Measurements from ENCODE around the gene PCBP3.
"Not testable (repeated sequence)": the region's sequence is repeated elsewhere in the genome, so short reads cannot be mapped to it uniquely, and the experiment has no call there.

Gene PCBP3

DNA sequence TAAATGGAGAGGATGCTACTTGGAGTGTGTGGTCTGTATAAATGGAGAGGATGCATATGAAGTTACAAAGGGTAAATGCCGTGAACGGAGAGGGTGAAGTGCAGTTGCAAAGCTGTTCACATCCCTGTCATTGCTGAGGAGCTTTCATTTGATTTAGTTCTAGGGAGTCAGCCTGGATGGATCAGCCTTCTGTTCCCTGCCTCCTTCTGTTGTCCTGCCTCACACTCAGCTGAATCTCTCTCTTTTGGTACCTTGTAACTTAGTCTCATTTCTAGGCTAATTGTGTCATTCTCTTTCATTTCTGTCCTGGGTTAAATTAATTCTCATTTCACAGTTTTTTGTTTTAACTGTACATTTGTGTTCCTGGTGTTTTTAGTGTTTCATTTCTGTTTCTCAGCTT lies 204.8 kb downstream of the PCBP3 start:
- H3K4me3 ChIP-seq (ENCODE audit: low read depth, low read length), result peak overlapping the region; percentile 1
- DNase-seq (ENCODE audit: low read depth), result no peak
- TF ChIP-seq, protein P1, sequence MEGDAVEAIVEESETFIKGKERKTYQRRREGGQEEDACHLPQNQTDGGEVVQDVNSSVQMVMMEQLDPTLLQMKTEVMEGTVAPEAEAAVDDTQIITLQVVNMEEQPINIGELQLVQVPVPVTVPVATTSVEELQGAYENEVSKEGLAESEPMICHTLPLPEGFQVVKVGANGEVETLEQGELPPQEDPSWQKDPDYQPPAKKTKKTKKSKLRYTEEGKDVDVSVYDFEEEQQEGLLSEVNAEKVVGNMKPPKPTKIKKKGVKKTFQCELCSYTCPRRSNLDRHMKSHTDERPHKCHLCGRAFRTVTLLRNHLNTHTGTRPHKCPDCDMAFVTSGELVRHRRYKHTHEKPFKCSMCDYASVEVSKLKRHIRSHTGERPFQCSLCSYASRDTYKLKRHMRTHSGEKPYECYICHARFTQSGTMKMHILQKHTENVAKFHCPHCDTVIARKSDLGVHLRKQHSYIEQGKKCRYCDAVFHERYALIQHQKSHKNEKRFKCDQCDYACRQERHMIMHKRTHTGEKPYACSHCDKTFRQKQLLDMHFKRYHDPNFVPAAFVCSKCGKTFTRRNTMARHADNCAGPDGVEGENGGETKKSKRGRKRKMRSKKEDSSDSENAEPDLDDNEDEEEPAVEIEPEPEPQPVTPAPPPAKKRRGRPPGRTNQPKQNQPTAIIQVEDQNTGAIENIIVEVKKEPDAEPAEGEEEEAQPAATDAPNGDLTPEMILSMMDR (IDR thresholded peaks at IDR 0.05; ENCODE audit: low read depth, low read length, missing control alignments), result no peak
- in situ Hi-C loops (cut with HindIII; ENCODE audit: low sequenced_read_pairs), result no loop called here

DNA sequence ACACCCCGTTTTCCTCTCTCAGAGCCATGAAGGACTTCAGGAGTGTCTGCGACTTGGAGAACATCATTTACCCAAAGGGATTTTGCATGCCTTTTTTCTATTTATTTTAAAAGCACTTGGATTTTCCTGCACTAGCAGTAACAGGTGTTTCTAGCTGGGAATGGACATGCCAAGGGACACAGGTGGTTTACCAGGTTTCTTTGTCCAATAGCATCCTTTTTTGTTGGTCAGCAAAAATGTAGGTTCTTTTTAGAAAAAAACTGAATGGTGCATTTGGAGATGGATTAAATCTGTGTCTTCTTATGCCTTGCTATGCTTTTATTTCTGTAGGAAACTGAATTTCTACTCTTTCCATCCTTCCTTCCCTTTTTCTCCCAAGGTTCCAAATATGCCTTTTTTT lies 205.3 kb downstream of the PCBP3 start:
- in situ Hi-C loops (cut with HindIII; ENCODE audit: low sequenced_read_pairs), result no loop called here
- DNase-seq (ENCODE audit: low read depth), result no peak
- H3K4me3 ChIP-seq (ENCODE audit: low read depth, low read length), result no peak overlapping the region
- TF ChIP-seq, protein P1 (IDR thresholded peaks at IDR 0.05; ENCODE audit: low read depth, low read length, missing control alignments), result no peak

DNA sequence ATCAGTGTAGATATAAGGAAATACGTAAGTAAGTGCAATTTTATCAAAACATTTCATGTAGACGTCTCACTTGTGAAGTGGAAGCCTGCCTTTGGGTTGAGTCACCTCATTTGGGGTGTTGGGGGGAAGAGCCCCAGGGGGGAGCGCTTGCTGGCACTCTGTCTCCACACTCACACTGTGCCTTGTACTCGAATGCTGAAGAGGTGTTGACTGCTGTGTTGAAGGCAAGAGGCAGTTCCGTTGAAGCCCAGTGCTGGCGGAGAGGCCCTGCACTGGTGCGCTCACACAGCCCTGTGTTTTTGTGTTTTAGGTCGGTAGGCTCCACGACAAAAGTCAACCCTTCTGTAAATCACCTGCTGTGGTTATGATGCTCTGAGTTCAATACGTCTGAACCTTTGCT lies 206.1 kb downstream of the PCBP3 start:
- TF ChIP-seq, protein P1 (IDR thresholded peaks at IDR 0.05; ENCODE audit: low read depth, low read length, missing control alignments), result no peak
- in situ Hi-C loops (cut with HindIII; ENCODE audit: low sequenced_read_pairs), result no loop called here
- H3K4me3 ChIP-seq (ENCODE audit: low read depth, low read length), result no peak overlapping the region
- no peak for DNase-seq (ENCODE audit: low read depth)

DNA sequence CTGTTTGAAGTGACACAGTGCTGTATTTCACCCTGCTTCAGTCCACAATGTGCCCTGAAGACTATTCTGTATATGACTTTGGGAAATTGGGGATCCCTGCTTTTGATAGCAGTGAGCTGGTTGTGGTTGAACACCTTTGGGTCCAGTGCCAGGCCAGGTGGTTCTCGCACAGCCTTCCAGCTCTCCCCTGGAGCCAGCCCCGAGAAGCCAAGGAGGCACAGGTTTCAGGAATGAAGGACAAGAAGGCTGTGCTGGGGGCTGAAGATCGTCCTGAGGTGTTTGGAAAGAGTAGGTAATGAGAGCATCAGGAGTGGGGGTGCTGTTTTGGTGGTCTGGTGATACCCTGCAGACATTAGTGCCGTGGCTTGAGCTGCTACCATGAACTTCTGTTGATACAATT lies 206.7 kb downstream of the PCBP3 start:
- H3K4me3 ChIP-seq (ENCODE audit: low read depth, low read length), result no peak overlapping the region
- in situ Hi-C loops (cut with HindIII; ENCODE audit: low sequenced_read_pairs), result no loop called here
- TF ChIP-seq, protein P1 (IDR thresholded peaks at IDR 0.05; ENCODE audit: low read depth, low read length, missing control alignments), result no peak
- no peak for DNase-seq (ENCODE audit: low read depth)

DNA sequence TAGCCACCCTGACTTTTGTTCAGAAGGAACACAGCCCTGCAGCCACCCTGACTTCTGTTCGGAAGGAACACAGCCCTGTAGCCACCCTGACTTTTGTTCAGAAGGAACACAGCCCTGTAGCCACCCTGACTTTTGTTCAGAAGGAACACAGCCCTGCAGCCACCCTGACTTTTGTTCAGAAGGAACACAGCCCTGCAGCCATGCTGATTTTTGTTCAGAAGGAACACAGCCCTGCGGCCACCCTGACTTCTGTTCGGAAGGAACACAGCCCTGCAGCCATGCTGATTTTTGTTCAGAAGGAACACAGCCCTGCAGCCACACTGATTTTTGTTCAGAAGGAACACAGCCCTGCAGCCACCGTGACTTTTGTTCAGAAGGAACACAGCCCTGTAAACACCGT lies 208.9 kb downstream of the PCBP3 start:
- in situ Hi-C loops (cut with HindIII; ENCODE audit: low sequenced_read_pairs); H3K4me3 ChIP-seq (ENCODE audit: low read depth, low read length); DNase-seq (ENCODE audit: low read depth): not testable (repeated sequence)

DNA sequence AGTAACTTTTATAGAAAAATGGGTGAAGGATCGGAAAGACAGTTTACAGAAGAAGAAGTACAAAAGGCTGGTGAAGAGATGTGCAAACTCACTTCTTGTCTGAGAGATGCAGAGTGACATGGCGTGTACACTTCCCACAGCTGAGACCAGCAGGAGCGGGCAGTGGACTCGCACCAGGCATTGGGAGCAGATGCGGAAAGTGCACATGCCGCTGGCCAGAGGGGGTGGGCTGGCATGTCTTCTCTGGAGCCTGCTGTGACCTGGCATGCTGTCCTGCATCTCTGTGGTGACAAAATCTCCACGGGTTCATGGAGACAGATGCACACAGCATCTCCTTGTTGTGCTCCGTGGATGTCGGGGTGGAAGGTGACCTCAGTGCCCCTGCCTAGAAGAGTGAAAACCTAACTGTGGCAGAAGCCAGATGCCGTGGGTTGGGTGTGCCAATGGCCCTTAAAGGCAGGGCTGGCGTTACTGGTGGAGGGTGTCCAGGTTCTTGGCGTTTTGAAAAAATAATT lies 209.4 kb downstream of the PCBP3 start:
- no peak for DNase-seq (ENCODE audit: low read depth)
- H3K4me3 ChIP-seq (ENCODE audit: low read depth, low read length), result no peak overlapping the region
- TF ChIP-seq, protein P1 (IDR thresholded peaks at IDR 0.05; ENCODE audit: low read depth, low read length, missing control alignments), result no peak
- in situ Hi-C loops (cut with HindIII; ENCODE audit: low sequenced_read_pairs), result no loop called here

DNA sequence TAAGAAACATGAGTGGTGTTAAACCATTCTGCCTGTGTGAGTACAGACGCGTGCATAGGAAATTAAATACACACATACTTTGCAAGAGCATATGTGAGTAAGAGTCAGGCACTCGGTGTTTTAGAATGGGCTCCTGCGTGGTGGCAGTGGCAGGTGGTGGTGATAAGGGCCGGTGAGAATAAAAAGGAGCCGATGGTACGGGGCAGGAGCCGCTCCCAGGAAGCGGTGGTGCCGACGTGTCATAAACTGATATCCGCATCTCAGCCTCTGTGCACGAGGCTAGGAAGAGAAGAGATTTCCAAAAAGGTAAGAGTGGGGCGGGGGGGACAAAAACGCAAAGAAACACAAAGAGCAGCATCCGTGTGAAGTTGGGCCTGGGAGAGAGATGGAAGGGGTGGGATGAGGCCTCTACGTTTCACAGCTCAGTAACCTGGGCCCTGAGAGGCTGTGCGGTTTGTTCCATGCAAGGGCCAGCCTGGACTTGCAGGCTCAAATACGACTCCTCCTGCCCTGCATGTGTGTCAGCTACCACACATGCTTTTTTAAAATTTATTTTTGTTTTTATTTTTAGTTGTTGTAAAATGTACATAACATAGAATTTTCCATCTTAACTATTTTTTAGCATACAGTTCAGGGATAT lies 210.3 kb downstream of the PCBP3 start:
- no peak overlapping the region for H3K4me3 ChIP-seq (ENCODE audit: low read depth, low read length)
- TF ChIP-seq, protein P1 (IDR thresholded peaks at IDR 0.05; ENCODE audit: low read depth, low read length, missing control alignments), result no peak
- in situ Hi-C loops (cut with HindIII; ENCODE audit: low sequenced_read_pairs), result no loop called here
- DNase-seq (ENCODE audit: low read depth), result no peak

All from astrocyte of the cerebellum (primary cell).